ENCODE results near the gene CAMK2D. TPM values are rescaled to one million over a fixed set of nuclear protein-coding genes. Genes with fewer than 3 reads are reported as not detected.

Gene CAMK2D
- total RNA-seq, 1 experiment from 2014 or later: 15.4 TPM

DNA sequence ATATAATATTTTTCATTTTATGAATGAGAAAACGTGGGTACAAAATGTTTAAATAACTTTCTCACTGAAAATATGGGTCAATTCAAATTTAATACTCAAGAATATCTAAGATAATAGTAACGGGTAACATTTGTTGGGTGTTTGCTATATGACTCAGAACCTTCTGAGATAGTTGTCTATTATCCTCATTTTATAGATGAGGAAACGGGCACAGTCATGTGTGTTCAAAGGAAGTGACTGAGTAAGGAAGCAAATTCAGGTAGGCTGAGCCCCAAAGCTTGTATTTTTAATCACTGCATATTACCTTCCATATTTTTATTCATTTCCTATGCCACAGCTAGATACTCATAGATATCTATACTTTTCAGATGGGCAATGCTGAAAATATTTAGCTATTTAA lies 12.2 kb upstream of the CAMK2D start:
- Histone ChIP-seq H3K79me2 (ENCODE audit: low read length) (no peaks in the 10 kb centered on the region), H3K4me3 (ENCODE audit: low read length) (no peak overlapping the region), H4K20me1 (ENCODE audit: low read length) (no peaks in the 10 kb centered on the region), H3K4me2 (ENCODE audit: low read length) (peak overlapping the region; percentile 12; the same call in 1 of the 2 replicates), H3K27ac (ENCODE audit: low read length) (peak overlapping the region; percentile 61), H3K36me3 (ENCODE audit: low read depth, low read length) (no peaks in the 10 kb centered on the region), H3K27me3 (ENCODE audit: low read length) (no peaks in the 10 kb centered on the region), H3K9me2 (replicated peaks; ENCODE audit: low read length) (no peaks in the 10 kb centered on the region), H3F3A (ENCODE audit: low read length, unreplicated experiment) (no peaks in the 10 kb centered on the region), H3K9me3 (ENCODE audit: low read length) (no peaks in the 10 kb centered on the region), H3K4me1 (ENCODE audit: insufficient read depth, low read length) (peaks cover 21% of the 10 kb centered on the region), H2AFZ (ENCODE audit: low read length) (no peak overlapping the region), H3K9ac (ENCODE audit: low read length) (peak overlapping the region; percentile 33; the same call in 1 of the 2 replicates)
- ChIA-PET CTCF (no interaction called here), POLR2A (ENCODE audit: unreplicated experiment) (no interaction called here)
- intact Hi-C loops (cut with micrococcal nuclease): no loop called here
- TF ChIP-seq EZH2 (IDR thresholded peaks at IDR 0.05; ENCODE audit: low read length, unreplicated experiment): no peak
- TF ChIP-seq, protein P1, sequence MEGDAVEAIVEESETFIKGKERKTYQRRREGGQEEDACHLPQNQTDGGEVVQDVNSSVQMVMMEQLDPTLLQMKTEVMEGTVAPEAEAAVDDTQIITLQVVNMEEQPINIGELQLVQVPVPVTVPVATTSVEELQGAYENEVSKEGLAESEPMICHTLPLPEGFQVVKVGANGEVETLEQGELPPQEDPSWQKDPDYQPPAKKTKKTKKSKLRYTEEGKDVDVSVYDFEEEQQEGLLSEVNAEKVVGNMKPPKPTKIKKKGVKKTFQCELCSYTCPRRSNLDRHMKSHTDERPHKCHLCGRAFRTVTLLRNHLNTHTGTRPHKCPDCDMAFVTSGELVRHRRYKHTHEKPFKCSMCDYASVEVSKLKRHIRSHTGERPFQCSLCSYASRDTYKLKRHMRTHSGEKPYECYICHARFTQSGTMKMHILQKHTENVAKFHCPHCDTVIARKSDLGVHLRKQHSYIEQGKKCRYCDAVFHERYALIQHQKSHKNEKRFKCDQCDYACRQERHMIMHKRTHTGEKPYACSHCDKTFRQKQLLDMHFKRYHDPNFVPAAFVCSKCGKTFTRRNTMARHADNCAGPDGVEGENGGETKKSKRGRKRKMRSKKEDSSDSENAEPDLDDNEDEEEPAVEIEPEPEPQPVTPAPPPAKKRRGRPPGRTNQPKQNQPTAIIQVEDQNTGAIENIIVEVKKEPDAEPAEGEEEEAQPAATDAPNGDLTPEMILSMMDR (conservative IDR thresholded peaks at IDR 0.05; ENCODE audit: low read depth, low read length): no peak
- TF ChIP-seq EZH2phosphoT487 (IDR thresholded peaks at IDR 0.05; ENCODE audit: borderline replicate concordance, low read length): no peak
- no TSS peak for BruUV-seq (replicated peaks)
- DNase-seq: peak; percentile 71
- ATAC-seq: peak; percentile 98

DNA sequence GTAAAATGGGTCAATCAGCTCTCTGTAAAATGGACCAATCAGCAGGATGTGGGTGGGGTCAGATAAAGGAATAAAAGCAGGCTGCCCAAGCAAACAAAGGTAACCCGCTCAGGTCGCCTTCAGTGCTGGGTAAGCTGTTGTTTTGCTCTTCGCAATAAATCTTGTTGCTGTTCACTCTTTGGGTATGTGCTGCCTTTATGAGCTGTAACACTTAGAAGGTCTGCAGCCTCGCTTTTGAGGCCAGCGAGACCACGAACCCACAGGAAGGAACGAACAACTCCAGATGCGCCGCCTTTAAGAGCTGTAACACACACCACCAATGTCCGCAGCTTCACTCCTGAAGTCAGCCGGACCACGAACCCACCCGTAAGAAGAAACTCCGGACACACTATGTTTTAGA lies 11.5 kb upstream of the CAMK2D start:
- Histone ChIP-seq H3K4me2 (ENCODE audit: low read length) (no peak overlapping the region), H3K27me3 (ENCODE audit: low read length) (no peaks in the 10 kb centered on the region), H3K4me1 (ENCODE audit: insufficient read depth, low read length) (peaks cover 24% of the 10 kb centered on the region), H3K9me2 (replicated peaks; ENCODE audit: low read length) (no peaks in the 10 kb centered on the region), H3K9ac (ENCODE audit: low read length) (no peak overlapping the region), H3K27ac (ENCODE audit: low read length) (peak overlapping the region; percentile 27; the same call in 1 of the 2 replicates), H3K79me2 (ENCODE audit: low read length) (no peaks in the 10 kb centered on the region), H3K36me3 (ENCODE audit: low read depth, low read length) (no peaks in the 10 kb centered on the region), H4K20me1 (ENCODE audit: low read length) (no peaks in the 10 kb centered on the region), H3K4me3 (ENCODE audit: low read length) (no peak overlapping the region), H3K9me3 (ENCODE audit: low read length) (no peaks in the 10 kb centered on the region), H3F3A (ENCODE audit: low read length, unreplicated experiment) (no peaks in the 10 kb centered on the region), H2AFZ (ENCODE audit: low read length) (no peak overlapping the region)
- CTCF ChIA-PET: no interaction called here
- TF ChIP-seq, protein P1 (conservative IDR thresholded peaks at IDR 0.05; ENCODE audit: low read depth, low read length): no peak
- TF ChIP-seq EZH2phosphoT487 (IDR thresholded peaks at IDR 0.05; ENCODE audit: borderline replicate concordance, low read length) (no peak), EZH2 (IDR thresholded peaks at IDR 0.05; ENCODE audit: low read length, unreplicated experiment) (no peak)
- POLR2A ChIA-PET (ENCODE audit: unreplicated experiment): no interaction called here
- intact Hi-C loops (cut with micrococcal nuclease): no loop called here
- no TSS peak for BruUV-seq (replicated peaks)
- ATAC-seq (no peak), DNase-seq (no peak)

DNA sequence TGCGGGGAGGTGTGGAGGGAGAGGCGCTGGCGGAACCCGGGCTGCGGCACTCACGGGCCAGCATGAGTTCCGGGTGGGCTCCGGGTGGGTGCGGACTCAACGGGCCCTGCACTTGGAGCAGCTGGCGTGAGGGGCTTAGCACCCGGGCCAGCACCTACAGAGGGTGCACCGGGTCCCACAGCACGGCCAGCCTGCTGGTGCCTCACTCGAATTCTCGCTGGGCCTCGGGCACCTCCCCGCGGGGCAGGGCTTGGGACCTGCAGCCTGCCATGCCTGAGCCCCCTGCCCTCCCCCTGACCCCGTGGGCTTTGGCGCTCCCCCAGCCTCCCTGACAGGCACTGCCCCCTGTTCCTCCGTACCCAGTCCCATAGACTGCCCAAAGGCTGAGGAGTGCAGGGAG lies 10.8 kb upstream of the CAMK2D start:
- Histone ChIP-seq H3K9ac (ENCODE audit: low read length) (no peak overlapping the region), H3F3A (ENCODE audit: low read length, unreplicated experiment) (no peaks in the 10 kb centered on the region), H3K79me2 (ENCODE audit: low read length) (no peaks in the 10 kb centered on the region), H3K27ac (ENCODE audit: low read length) (no peak overlapping the region), H3K27me3 (ENCODE audit: low read length) (no peaks in the 10 kb centered on the region), H3K36me3 (ENCODE audit: low read depth, low read length) (no peaks in the 10 kb centered on the region), H3K4me3 (ENCODE audit: low read length) (no peak overlapping the region), H3K9me3 (ENCODE audit: low read length) (no peaks in the 10 kb centered on the region), H3K4me1 (ENCODE audit: insufficient read depth, low read length) (peaks cover 24% of the 10 kb centered on the region), H2AFZ (ENCODE audit: low read length) (no peak overlapping the region), H4K20me1 (ENCODE audit: low read length) (no peaks in the 10 kb centered on the region), H3K9me2 (replicated peaks; ENCODE audit: low read length) (no peaks in the 10 kb centered on the region), H3K4me2 (ENCODE audit: low read length) (no peak overlapping the region)
- TF ChIP-seq EZH2phosphoT487 (IDR thresholded peaks at IDR 0.05; ENCODE audit: borderline replicate concordance, low read length): no peak
- TF ChIP-seq EZH2 (IDR thresholded peaks at IDR 0.05; ENCODE audit: low read length, unreplicated experiment): no peak
- no TSS peak for BruUV-seq (replicated peaks)
- ATAC-seq (no peak), DNase-seq (no peak)
- POLR2A ChIA-PET (ENCODE audit: unreplicated experiment): no interaction called here
- CTCF ChIA-PET: no interaction called here
- intact Hi-C loops (cut with micrococcal nuclease): no loop called here
